WTC11 (cell line): ENCODE results near the gene TNIK. TPM values are rescaled to one million over a fixed set of nuclear protein-coding genes. Genes with fewer than 3 reads are reported as not detected.

Source experiments
- ATAC-seq: fragments of 200-7000 bp; cut with Tn5 transposase; 2 replicates; pipeline ENCODE4 v1.10.0; 2021; ENCODE audit warnings: mild to moderate bottlenecking, moderate library complexity
- CTCF ChIA-PET: fragments of 300-600 bp; sonication (Branson Sonifier 250); formaldehyde crosslinking; loops from one replicate; lab custom pipeline; 2021; ENCODE audit warnings: antibody characterized with exemption; lab: Charles Lee
- POLR2A ChIA-PET: fragments of 350-600 bp; sonication (Branson Sonifier 250); formaldehyde crosslinking; loops from one replicate; lab custom pipeline; 2021; ENCODE audit warnings: antibody characterized with exemption; lab: Charles Lee
- DNase-seq: peaks from one replicate; pipeline ENCODE4 v3.0.0; 2021; ENCODE audit warnings: low spot score
- H3K27ac Mint-ChIP-seq: 2 replicates; pipeline ENCODE4 v1.8.0; 2021; ENCODE audit warnings: mixed read lengths
- H3K27me3 Mint-ChIP-seq: 2 replicates; pipeline ENCODE4 v1.8.0; 2021; ENCODE audit warnings: low read depth, mild to moderate bottlenecking, moderate library complexity, mixed read lengths
- H3K36me3 Mint-ChIP-seq: 2 replicates; pipeline ENCODE4 v1.8.0; 2021; ENCODE audit warnings: mixed read lengths
- H3K4me1 Mint-ChIP-seq: 2 replicates; pipeline ENCODE4 v1.8.0; 2022; ENCODE audit warnings: mixed read lengths
- H3K4me3 Mint-ChIP-seq: 2 replicates; pipeline ENCODE4 v1.8.0; 2021; ENCODE audit warnings: mild to moderate bottlenecking, moderate library complexity, mixed read lengths
- H3K9me3 Mint-ChIP-seq: 2 replicates; pipeline ENCODE4 v1.8.0; 2021; ENCODE audit warnings: mixed read lengths
- E2F1 ChIP-seq: sonication (generic); formaldehyde crosslinking; IDR thresholded peaks from 2 replicates; pipeline ENCODE4 v1.8.0; 2022; ENCODE audit warnings: mild to moderate bottlenecking, missing genetic modification reagents
- E2F4 ChIP-seq: sonication (generic); formaldehyde crosslinking; IDR thresholded peaks from 2 replicates; pipeline ENCODE4 v1.8.1; 2022; ENCODE audit warnings: low read depth, mild to moderate bottlenecking, moderate library complexity, missing genetic modification reagents, borderline replicate concordance
- ESRRA ChIP-seq: sonication (generic); formaldehyde crosslinking; IDR thresholded peaks from 2 replicates; pipeline ENCODE4 v1.8.1; 2022; ENCODE audit warnings: mild to moderate bottlenecking, missing genetic modification reagents, borderline replicate concordance
- ETV6 ChIP-seq: sonication (generic); formaldehyde crosslinking; IDR thresholded peaks from 2 replicates; pipeline ENCODE4 v1.8.1; 2022; ENCODE audit warnings: mild to moderate bottlenecking, missing genetic modification reagents
- FOXK1 ChIP-seq: sonication (generic); formaldehyde crosslinking; IDR thresholded peaks from 2 replicates; pipeline ENCODE4 v1.8.0; 2022; ENCODE audit warnings: mild to moderate bottlenecking, moderate library complexity, missing genetic modification reagents
- JAZF1 ChIP-seq: fragments of 250-450 bp; sonication (Bioruptor Pico); IDR thresholded peaks from 2 replicates; pipeline ENCODE4 v1.9.0; 2021; ENCODE audit warnings: moderate library complexity, mild to moderate bottlenecking, inconsistent platforms
- NR3C1 ChIP-seq: sonication (generic); formaldehyde crosslinking; conservative IDR thresholded peaks from 2 replicates; pipeline ENCODE4 v1.8.1; 2023; ENCODE audit warnings: low read depth, mild to moderate bottlenecking, missing genetic modification reagents
- SP1 ChIP-seq: sonication (generic); formaldehyde crosslinking; conservative IDR thresholded peaks from 2 replicates; pipeline ENCODE4 v1.8.1; 2022; ENCODE audit warnings: missing genetic modification reagents
- TCF7 ChIP-seq: sonication (generic); formaldehyde crosslinking; IDR thresholded peaks from 2 replicates; pipeline ENCODE4 v1.8.0; 2022; ENCODE audit warnings: mild to moderate bottlenecking, low read depth, missing genetic modification reagents, moderate library complexity
- TEAD1 ChIP-seq: sonication (generic); formaldehyde crosslinking; IDR thresholded peaks from 2 replicates; pipeline ENCODE4 v1.8.0; 2022; ENCODE audit warnings: mild to moderate bottlenecking, missing genetic modification reagents
- TEAD4 ChIP-seq: sonication (generic); formaldehyde crosslinking; IDR thresholded peaks from 2 replicates; pipeline ENCODE4 v1.8.0; 2022; ENCODE audit warnings: mild to moderate bottlenecking, missing genetic modification reagents
- ZNF219 ChIP-seq: sonication (generic); formaldehyde crosslinking; IDR thresholded peaks from 2 replicates; pipeline ENCODE4 v1.8.0; 2023; ENCODE audit warnings: missing genetic modification reagents, mild to moderate bottlenecking, borderline replicate concordance
- ZNF425 ChIP-seq: fragments of 250-450 bp; sonication (Bioruptor Pico); conservative IDR thresholded peaks from 2 replicates; pipeline ENCODE4 v1.9.0; 2021; ENCODE audit warnings: mild to moderate bottlenecking
- total RNA-seq: library from RNA; stranded (reverse); gene quantifications from 3 replicates; pipeline ENCODE4 v1.2.3, GENCODE V29; 2021
- TF ChIP-seq, protein P1 (sequence below): sonication (generic); formaldehyde crosslinking; IDR thresholded peaks from 2 replicates; pipeline ENCODE4 v1.8.1; 2023; ENCODE audit warnings: mild to moderate bottlenecking, missing genetic modification reagents
- TF ChIP-seq, protein P2 (sequence below): fragments of 250-450 bp; sonication (Bioruptor Pico); IDR thresholded peaks from 2 replicates; pipeline ENCODE4 v1.8.0; 2021; ENCODE audit warnings: mild to moderate bottlenecking
- TF ChIP-seq, protein P3 (sequence below): sonication (generic); formaldehyde crosslinking; conservative IDR thresholded peaks from 2 replicates; pipeline ENCODE4 v1.8.1; 2023; ENCODE audit warnings: mild to moderate bottlenecking, low read depth, missing genetic modification reagents, moderate library complexity
- TF ChIP-seq, protein P4 (sequence below): sonication (generic); formaldehyde crosslinking; IDR thresholded peaks from 2 replicates; pipeline ENCODE4 v1.8.1; 2022; ENCODE audit warnings: low read depth, missing genetic modification reagents, borderline replicate concordance

Gene TNIK
- total RNA-seq, 1 experiment from 2014 or later, result 50.3 TPM

DNA sequence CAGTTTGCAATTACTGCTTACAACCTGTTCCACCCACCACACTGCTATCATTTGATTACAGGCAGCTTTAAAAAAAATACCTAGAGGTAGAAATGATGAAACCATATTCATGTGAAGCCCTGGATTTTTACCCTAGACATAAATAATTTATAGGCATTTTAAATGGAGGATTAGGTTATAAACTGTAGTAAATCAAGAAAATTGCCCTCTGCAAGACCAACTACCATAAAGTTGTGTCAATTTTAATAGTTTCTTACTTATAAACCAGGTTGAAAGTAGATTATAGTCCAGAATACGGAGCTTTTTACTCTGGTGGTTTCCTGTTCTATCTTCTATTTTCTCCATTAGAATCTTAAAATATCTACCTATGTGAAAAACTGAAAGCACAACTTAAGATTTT is 13.9 kb downstream of the TNIK start:
- no peak for TF ChIP-seq JAZF1 (CRISPR knock-in tag)
- TF ChIP-seq, protein P1, sequence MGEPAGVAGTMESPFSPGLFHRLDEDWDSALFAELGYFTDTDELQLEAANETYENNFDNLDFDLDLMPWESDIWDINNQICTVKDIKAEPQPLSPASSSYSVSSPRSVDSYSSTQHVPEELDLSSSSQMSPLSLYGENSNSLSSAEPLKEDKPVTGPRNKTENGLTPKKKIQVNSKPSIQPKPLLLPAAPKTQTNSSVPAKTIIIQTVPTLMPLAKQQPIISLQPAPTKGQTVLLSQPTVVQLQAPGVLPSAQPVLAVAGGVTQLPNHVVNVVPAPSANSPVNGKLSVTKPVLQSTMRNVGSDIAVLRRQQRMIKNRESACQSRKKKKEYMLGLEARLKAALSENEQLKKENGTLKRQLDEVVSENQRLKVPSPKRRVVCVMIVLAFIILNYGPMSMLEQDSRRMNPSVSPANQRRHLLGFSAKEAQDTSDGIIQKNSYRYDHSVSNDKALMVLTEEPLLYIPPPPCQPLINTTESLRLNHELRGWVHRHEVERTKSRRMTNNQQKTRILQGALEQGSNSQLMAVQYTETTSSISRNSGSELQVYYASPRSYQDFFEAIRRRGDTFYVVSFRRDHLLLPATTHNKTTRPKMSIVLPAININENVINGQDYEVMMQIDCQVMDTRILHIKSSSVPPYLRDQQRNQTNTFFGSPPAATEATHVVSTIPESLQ (CRISPR knock-in tag), result no peak
- TF ChIP-seq E2F1 (CRISPR knock-in tag), result no peak
- TF ChIP-seq, protein P2, sequence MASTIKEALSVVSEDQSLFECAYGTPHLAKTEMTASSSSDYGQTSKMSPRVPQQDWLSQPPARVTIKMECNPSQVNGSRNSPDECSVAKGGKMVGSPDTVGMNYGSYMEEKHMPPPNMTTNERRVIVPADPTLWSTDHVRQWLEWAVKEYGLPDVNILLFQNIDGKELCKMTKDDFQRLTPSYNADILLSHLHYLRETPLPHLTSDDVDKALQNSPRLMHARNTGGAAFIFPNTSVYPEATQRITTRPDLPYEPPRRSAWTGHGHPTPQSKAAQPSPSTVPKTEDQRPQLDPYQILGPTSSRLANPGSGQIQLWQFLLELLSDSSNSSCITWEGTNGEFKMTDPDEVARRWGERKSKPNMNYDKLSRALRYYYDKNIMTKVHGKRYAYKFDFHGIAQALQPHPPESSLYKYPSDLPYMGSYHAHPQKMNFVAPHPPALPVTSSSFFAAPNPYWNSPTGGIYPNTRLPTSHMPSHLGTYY, result no peak
- no peak for TF ChIP-seq TEAD4 (CRISPR knock-in tag)
- Mint-ChIP-seq H3K27ac (no peak overlapping the region), H3K4me1 (peaks cover 62% of the 10 kb centered on the region), H3K9me3 (no peaks in the 10 kb centered on the region), H3K4me3 (no peak overlapping the region), H3K36me3 (no peaks in the 10 kb centered on the region), H3K27me3 (no peaks in the 10 kb centered on the region)
- DNase-seq (no peak), ATAC-seq (no peak)
- POLR2A ChIA-PET, result no interaction called here
- CTCF ChIA-PET, result interaction anchor here (1.2 kb wide), 1 partner anchor 9 kb away, joined by 4 read pairs; no protein-coding TSS in a partner anchor

DNA sequence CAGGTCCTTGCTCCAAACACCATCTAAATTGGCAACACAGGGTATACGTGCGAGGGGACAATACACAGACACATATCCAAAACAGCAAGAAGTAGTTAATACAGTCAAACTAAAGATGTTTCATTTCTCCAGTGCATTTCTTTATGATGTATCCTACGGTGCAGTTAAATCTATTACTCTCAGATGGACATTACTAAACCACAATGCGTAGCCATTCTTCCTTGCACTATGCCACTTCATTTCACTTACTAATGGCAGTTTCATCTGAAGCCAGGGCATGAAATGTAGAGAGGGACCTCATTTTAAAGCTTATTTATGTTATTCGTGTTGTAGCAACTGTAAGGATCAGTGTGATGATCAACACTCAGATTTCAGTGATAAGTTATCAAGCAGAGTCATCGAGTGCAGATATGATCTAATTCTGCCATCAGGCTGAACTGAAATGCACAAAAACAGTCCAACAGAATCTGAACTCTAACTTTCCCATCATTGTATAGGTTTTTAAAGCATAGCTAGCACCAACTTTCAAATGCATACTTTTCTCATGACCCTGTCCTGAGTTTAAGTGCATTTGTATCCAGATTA is 14.5 kb downstream of the TNIK start:
- Mint-ChIP-seq H3K27ac (peak overlapping the region; percentile 82), H3K36me3 (no peaks in the 10 kb centered on the region), H3K4me1 (peaks cover 64% of the 10 kb centered on the region), H3K4me3 (no peak overlapping the region), H3K9me3 (no peaks in the 10 kb centered on the region), H3K27me3 (no peaks in the 10 kb centered on the region)
- DNase-seq (no peak), ATAC-seq (no peak; the same call in 1 of the 2 replicates)
- ChIA-PET CTCF (interaction anchor here (0.5 to 1.4 kb wide), 3 partner anchors 8 to 277 kb away, joined by 3 to 14 read pairs (median 3); no protein-coding TSS in a partner anchor), POLR2A (interaction anchor here (0.7 kb wide), 1 partner anchor 309 kb away, joined by 8 read pairs; no protein-coding TSS in a partner anchor)
- TF ChIP-seq SP1 (CRISPR knock-in tag), result no peak
- TF ChIP-seq, protein P3, sequence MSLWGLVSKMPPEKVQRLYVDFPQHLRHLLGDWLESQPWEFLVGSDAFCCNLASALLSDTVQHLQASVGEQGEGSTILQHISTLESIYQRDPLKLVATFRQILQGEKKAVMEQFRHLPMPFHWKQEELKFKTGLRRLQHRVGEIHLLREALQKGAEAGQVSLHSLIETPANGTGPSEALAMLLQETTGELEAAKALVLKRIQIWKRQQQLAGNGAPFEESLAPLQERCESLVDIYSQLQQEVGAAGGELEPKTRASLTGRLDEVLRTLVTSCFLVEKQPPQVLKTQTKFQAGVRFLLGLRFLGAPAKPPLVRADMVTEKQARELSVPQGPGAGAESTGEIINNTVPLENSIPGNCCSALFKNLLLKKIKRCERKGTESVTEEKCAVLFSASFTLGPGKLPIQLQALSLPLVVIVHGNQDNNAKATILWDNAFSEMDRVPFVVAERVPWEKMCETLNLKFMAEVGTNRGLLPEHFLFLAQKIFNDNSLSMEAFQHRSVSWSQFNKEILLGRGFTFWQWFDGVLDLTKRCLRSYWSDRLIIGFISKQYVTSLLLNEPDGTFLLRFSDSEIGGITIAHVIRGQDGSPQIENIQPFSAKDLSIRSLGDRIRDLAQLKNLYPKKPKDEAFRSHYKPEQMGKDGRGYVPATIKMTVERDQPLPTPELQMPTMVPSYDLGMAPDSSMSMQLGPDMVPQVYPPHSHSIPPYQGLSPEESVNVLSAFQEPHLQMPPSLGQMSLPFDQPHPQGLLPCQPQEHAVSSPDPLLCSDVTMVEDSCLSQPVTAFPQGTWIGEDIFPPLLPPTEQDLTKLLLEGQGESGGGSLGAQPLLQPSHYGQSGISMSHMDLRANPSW (CRISPR knock-in tag), result no peak
- TF ChIP-seq, protein P4, sequence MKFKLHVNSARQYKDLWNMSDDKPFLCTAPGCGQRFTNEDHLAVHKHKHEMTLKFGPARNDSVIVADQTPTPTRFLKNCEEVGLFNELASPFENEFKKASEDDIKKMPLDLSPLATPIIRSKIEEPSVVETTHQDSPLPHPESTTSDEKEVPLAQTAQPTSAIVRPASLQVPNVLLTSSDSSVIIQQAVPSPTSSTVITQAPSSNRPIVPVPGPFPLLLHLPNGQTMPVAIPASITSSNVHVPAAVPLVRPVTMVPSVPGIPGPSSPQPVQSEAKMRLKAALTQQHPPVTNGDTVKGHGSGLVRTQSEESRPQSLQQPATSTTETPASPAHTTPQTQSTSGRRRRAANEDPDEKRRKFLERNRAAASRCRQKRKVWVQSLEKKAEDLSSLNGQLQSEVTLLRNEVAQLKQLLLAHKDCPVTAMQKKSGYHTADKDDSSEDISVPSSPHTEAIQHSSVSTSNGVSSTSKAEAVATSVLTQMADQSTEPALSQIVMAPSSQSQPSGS (CRISPR knock-in tag), result no peak
- TF ChIP-seq TEAD1 (CRISPR knock-in tag), result no peak
- no peak for TF ChIP-seq NR3C1 (CRISPR knock-in tag)
- no peak for TF ChIP-seq ESRRA (CRISPR knock-in tag)
- no peak for TF ChIP-seq TCF7
- no peak for TF ChIP-seq ZNF219 (CRISPR knock-in tag)
- no peak for TF ChIP-seq FOXK1 (CRISPR knock-in tag)
- no peak for TF ChIP-seq ZNF425 (CRISPR knock-in tag)
- no peak for TF ChIP-seq E2F4 (CRISPR knock-in tag)
- TF ChIP-seq ETV6 (CRISPR knock-in tag), result no peak
